ENCODE data around the gene DAAM1.

Gene DAAM1

GRCh38 chr14:59207506-59207933 lies 19.1 kb downstream of the DAAM1 start:
- FAIRE-seq (no peak), DNase-seq (ENCODE audit: insufficient read length, low spot score) (no peak)
- no peak for TF ChIP-seq CTCF (IDR thresholded peaks at IDR 0.05; ENCODE audit: insufficient read depth, missing control alignments)

DNA sequence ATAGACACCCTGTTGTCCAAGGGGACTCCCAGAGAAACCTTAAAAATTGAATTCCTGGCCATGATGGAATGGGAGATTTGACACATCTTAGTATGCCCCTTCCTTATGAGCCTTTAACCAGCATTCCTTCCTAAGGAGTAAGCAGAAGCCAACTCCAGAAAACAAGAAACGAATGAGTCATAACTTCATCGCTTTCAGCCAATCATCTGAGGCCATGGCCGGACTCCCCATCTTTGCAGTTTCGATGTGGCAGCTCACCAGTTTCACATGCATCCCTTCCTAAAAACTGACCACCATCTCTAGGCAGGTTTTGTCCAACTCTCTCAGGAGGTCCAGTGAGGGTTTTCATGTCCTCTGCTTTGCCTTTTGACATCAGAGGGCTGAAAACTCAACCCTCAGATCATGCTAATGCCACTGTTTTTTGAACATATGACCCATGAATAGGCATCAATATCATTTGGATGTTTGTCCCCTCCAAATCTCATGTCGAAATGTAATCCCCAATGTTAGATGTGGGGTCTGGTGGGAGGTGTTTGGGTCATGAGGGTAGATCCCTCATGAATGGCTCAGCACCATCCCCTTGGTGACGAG lies 19.9 kb downstream of the DAAM1 start:
- FAIRE-seq (no peak), DNase-seq (ENCODE audit: insufficient read length, low spot score) (no peak)
- no peak for TF ChIP-seq CTCF (IDR thresholded peaks at IDR 0.05; ENCODE audit: insufficient read depth, missing control alignments)

GRCh38 chr14:59208954-59209353 lies 20.5 kb downstream of the DAAM1 start:
- no peak for TF ChIP-seq CTCF (IDR thresholded peaks at IDR 0.05; ENCODE audit: insufficient read depth, missing control alignments)
- no peak for FAIRE-seq
- DNase-seq (ENCODE audit: insufficient read length, low spot score): no peak

DNA sequence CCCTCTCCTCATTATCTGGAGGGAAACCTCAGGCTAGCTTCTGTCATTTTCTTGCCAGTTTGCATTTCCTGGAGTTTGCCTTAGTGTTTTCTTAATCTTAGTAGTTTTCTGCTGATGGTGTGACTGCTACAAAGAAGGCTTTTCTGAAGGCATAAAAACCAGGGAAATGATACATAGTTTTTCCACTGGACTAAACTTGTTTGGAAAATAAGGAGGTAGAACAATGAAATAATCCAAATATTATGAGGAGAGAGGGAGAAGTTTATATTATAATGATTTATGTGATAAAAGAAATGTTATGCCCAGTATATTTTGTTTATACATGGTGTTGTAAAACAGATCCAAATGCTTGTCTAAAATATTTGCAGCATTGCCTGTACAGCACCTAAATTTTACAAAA lies 22.2 kb downstream of the DAAM1 start:
- DNase-seq (ENCODE audit: insufficient read length, low spot score) (no peak), FAIRE-seq (no peak)
- TF ChIP-seq CTCF (IDR thresholded peaks at IDR 0.05; ENCODE audit: insufficient read depth, missing control alignments): no peak

DNA sequence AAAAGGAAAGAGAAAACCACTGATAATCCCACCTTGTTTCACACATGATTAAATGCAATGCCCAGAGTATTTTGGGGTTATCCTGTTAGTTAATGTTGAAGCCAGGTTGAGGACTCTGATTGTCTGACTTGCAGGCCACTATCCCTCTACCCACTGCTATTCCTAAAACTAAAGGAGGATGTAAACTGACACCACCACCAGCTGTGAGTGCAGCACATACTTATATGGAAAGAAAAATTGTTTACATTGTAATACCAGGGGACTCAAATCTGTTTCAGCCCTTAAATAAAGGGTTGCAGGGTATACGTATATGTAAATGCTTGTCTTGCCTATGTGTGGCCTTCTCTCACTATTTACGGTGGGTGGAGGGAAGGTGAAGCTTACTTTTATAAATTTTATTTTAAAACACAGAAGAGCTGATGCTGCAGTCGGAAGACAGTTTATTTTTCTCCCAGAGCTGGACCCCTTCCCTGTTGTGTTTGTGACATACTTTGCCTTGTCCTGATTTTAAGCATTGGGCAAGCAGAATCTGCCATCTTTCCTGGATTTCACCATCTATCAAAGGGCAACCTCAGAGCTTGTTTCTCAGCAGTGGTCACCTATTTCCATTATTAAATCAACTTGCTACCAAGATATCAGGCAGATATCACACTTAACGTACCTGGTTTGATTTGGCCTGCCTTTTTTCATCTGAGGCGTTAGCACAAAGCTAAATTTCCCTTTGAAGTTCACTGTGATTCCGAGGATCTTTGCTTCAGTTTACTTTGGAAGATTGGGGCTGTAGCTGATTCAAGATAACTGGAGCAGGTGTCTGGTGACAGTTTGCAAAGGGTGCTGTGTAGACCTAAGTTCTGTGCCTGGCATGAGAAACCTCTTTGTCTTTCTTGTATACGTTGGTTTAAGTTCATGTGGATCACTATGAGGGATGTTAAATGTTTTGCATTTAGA lies 25.2 kb downstream of the DAAM1 start:
- no peak for FAIRE-seq
- TF ChIP-seq CTCF (IDR thresholded peaks at IDR 0.05; ENCODE audit: insufficient read depth, missing control alignments): no peak
- no peak for DNase-seq (ENCODE audit: insufficient read length, low spot score)

GRCh38 chr14:59214702-59215302 lies 26.3 kb downstream of the DAAM1 start:
- FAIRE-seq: no peak

More at GRCh38 chr14:59214702-59215302, 26.3 kb downstream of the DAAM1 start:
- no peak for DNase-seq (ENCODE audit: insufficient read length, low spot score)
- no peak for TF ChIP-seq CTCF (IDR thresholded peaks at IDR 0.05; ENCODE audit: insufficient read depth, missing control alignments)

Measured in D721Med (cell line).